Measurements from ENCODE around the gene ZNF750.

ZNF750 gene

DNA sequence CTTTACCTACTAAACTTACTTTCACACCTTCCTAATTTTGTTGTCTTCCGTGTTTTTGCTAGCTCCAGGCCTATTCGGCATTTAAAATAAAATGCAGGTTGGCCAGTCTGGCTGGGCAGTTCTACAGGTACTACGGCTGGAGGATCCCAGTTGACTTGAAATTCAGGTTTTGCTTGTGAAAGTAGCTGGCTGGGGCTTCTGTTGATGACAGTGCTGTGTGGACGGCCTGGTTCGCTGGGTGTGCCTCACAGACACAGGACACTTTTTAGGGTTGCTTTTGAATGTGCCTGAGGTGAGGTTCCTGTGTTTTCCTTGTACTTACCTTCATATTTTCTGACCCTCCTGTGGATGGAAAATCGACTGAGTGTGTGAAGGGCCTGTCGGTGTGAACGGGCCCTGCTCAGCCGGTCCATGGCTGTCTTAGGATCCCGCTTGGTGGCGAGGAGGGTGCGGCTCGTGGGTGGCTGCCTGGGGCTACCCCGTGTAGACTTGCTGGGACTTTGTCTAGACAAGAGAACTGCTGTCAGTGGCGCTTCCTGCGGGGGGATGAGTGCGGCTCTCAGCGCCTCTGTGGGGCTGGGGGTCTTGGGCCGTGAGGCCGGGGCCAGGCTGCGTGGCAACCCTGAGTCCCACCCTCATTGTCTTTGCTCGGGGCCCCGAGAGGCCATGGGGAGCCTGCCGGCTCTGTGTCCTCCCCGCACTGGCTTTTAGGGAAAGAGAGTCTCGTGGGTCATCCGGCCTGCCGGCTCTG, 18.7 kb upstream of the ZNF750 start:
- H3K4me3 ChIP-seq (ENCODE audit: low read depth, low read length), result no peak overlapping the region
- TF ChIP-seq, protein P1, sequence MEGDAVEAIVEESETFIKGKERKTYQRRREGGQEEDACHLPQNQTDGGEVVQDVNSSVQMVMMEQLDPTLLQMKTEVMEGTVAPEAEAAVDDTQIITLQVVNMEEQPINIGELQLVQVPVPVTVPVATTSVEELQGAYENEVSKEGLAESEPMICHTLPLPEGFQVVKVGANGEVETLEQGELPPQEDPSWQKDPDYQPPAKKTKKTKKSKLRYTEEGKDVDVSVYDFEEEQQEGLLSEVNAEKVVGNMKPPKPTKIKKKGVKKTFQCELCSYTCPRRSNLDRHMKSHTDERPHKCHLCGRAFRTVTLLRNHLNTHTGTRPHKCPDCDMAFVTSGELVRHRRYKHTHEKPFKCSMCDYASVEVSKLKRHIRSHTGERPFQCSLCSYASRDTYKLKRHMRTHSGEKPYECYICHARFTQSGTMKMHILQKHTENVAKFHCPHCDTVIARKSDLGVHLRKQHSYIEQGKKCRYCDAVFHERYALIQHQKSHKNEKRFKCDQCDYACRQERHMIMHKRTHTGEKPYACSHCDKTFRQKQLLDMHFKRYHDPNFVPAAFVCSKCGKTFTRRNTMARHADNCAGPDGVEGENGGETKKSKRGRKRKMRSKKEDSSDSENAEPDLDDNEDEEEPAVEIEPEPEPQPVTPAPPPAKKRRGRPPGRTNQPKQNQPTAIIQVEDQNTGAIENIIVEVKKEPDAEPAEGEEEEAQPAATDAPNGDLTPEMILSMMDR (IDR thresholded peaks at IDR 0.05; ENCODE audit: insufficient read depth, low read depth, low read length, missing control alignments), result no peak
- DNase-seq (ENCODE audit: low read depth), result no peak

DNA sequence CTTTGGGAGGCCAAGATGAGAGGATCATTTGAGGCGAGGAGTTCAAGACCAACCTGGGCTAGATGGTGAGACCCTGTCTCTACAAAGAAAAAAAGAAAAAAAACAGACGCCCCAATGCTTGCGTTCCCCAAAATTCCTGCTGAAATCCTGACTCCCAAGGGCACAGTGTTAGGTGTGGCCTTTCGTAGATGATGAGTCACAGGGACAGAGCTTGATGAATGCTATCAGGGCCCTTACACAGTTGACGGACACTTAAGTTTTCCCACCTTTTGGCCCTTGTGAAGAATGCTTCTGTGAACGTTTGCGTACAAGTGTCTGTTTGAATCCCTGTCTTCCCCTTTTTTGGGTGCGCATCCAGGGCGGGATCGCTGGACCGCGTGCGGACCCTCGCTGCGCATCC, 16.5 kb upstream of the ZNF750 start:
- TF ChIP-seq, protein P1 (IDR thresholded peaks at IDR 0.05; ENCODE audit: insufficient read depth, low read depth, low read length, missing control alignments), result no peak
- H3K4me3 ChIP-seq (ENCODE audit: low read depth, low read length), result no peak overlapping the region
- no peak for DNase-seq (ENCODE audit: low read depth)

DNA sequence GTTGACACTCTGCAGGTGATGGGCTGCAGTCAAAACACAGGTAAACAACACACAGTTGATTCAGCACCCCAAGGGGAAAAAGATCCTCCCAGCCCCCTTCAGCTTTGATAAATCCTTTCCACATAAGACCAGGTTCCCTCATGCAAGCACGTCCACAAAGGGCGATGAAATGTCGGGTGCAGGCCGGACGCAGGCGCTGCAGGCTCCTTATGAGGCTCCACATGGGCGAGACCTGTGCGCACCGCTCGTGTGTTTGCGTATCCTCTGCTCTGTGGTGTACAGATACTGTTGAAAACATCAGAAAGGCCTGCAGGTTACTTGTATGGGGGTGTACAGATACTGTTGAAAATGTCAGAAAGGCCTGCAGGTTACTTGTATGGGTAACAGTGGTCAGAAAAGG, 14.4 kb upstream of the ZNF750 start:
- H3K4me3 ChIP-seq (ENCODE audit: low read depth, low read length), result no peak overlapping the region
- TF ChIP-seq, protein P1 (IDR thresholded peaks at IDR 0.05; ENCODE audit: insufficient read depth, low read depth, low read length, missing control alignments), result no peak
- DNase-seq (ENCODE audit: low read depth), result no peak

DNA sequence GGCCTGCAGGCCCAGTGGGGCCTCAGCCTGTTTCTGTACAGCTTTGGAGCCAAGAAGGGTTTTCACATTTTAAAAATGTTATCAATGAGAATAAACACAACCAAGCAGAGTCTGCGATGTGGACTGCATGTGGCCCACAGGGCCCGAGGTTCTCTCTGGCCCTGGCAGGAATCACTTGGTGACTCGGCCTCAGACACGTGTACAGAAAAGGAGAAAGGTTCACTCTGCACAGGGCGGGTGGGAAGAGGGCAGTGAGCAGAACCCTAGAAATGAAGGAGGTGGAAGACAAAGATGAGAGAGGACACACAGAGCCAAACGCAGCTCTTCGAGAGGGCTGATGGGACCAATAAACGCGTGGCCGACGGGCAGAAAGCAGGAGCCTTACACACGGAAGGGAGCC, 11.6 kb upstream of the ZNF750 start:
- no peak for DNase-seq (ENCODE audit: low read depth)
- no peak overlapping the region for H3K4me3 ChIP-seq (ENCODE audit: low read depth, low read length)
- TF ChIP-seq, protein P1 (IDR thresholded peaks at IDR 0.05; ENCODE audit: insufficient read depth, low read depth, low read length, missing control alignments), result no peak

DNA sequence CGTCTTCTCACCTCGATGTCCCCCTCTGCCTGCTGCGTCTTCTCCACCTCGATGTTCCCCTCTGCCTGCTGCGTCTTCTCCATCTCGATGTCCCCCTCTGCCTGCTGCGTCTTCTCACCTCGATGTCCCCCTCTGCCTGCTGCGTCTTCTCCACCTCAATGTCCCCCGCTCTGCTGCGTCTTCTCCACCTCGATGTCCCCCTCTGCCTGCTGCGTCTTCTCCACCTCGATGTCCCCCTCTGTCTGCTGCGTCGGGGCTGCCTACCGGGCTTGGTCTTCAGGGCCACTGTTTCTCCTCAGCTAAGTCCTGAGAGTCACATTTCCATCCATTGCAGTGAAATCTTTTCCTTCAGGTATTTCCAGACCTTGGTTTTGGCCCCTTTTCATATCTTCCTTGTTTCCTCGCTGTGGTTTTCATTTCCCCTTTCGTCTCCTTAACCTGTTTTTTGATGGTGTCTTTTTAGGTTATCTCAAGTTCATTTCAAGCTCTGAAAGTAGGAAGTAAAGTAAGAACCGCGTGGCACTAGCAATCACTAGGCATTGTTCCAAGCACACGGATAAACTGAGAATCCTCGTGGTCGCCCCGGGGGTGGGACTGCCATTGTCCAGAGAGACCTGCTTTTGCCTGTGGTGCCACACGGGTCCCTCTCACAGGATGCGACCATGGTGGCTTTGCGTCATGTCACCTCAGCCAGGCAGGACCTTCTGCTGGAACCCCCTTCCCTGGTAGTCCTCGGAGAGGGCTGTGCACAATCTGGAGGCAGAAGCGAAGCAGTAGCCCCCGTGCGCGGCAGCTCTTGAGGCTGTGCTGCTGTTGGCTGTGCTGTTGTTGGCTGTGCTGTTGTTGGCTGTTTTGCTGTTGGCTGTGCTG, 9.5 kb upstream of the ZNF750 start:
- TF ChIP-seq, protein P1 (IDR thresholded peaks at IDR 0.05; ENCODE audit: insufficient read depth, low read depth, low read length, missing control alignments), result no peak
- no peak overlapping the region for H3K4me3 ChIP-seq (ENCODE audit: low read depth, low read length)
- DNase-seq (ENCODE audit: low read depth), result no peak

DNA sequence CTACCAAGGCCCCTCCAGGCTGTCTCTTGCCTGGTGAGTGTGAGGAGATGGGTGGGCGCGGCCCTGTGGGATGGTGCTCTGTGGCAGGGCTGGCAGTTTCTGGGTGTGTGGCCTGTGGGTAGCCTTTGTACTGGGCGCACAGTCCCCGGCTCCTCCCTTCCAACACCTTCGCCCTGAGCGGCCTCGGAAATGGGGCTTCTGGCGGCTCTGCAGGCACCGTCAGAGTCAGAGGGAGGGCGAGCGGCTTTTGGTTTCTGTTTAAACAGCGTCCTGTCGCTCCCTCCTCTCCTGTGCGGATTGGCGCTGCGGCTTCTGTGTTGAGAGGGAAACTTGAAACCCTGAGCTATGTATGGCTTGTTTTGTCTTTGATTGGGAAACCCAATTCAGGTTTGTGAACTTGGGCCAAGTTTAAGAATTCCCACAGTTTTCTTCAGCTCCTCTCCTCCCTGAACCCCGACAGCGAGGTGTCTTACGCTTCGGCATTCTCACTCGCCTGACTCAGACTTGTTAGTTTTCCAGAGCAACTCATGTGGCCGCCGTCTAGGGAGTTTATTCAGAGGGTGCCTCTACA, 8.3 kb upstream of the ZNF750 start:
- TF ChIP-seq, protein P1 (IDR thresholded peaks at IDR 0.05; ENCODE audit: insufficient read depth, low read depth, low read length, missing control alignments), result no peak
- no peak overlapping the region for H3K4me3 ChIP-seq (ENCODE audit: low read depth, low read length)
- no peak for DNase-seq (ENCODE audit: low read depth)
